AG04449 (cell line): ENCODE results near the gene MAD1L1.

ENCODE experiments used
- CTCF ChIA-PET: fragments of 350-600 bp; formaldehyde crosslinking; extraction: SDS; loops from one replicate; lab custom pipeline; 2021; ENCODE audit warnings: antibody characterized with exemption; lab: Yijun Ruan, JAX
- POLR2A ChIA-PET: fragments of 400-600, 350-600 bp; formaldehyde crosslinking; extraction: SDS; loops from one replicate; lab custom pipeline; 2020; ENCODE audit warnings: antibody characterized with exemption, inconsistent platforms; lab: Yijun Ruan, JAX
- DNase-seq: peaks from one replicate; pipeline ENCODE4 v3.0.0-alpha.2; 2010; ENCODE audit warnings: low read depth, low spot score
- H3K4me3 ChIP-seq: 2 replicates; pipeline ENCODE4 v1.5.1; 2011; ENCODE audit warnings: low read depth, mild to moderate bottlenecking, control low read depth, low read length
- CTCF ChIP-seq: IDR thresholded peaks from one replicate; pipeline ENCODE4 v1.5.1; 2011; ENCODE audit warnings: mild to moderate bottlenecking, moderate library complexity, low read length, control low read depth, inconsistent platforms; ENCODE audit not compliant: insufficient read depth; ENCODE audit errors: missing control alignments

MAD1L1 gene

DNA sequence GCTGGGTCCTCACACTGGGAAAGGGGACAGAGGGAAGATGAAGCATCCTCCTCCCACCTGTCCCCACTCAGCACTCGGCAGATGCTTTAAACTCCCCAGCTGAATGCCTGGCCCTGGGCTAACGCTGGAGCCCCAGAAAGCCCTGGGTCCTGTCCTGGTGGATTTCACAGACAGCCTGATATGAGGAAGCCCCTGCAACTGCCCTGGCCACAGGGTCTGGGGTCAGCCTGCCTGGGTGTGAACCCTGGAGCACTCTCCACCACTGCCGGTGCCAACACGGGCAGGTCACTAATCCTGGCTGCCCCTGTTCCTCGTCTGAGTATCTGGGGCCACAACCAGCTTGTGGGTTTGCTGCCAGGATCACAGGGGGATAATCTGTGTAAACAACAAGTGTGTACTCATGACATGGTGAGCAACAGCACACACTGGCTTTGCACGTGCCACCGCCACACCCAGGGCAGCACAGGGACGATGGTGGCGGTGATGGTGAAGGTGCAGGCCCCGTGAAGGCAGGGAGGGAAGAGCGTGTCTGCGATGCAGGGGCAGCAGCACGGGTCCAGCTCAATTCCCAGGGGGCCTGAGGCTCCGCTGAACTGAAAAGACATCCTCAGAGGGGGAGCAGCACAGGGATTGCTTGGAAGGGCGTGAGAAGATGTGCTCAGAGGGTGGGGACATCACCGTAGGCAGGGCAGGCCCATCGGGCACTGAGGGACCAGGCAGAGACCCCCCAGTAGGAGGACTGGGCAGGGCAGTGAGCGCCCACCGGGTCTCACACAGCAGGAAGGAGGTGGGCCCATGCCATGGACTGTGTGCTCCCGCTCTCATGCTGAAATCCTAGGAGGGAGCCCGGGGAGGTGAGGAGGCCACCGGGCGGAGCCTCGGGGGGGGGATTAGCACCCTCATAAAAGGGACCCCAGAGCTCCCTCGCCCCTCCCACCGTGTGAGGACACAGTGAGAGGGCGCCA, 238.7 kb downstream of the MAD1L1 start:
- ChIA-PET POLR2A (no interaction called here), CTCF (interaction anchor here (0.7 kb wide), 1 partner anchor 10 kb away, joined by 3 read pairs; no protein-coding TSS in a partner anchor)
- TF ChIP-seq CTCF: no peak
- no peak for DNase-seq
- no peak overlapping the region for H3K4me3 ChIP-seq

GRCh38 chr7:1993031-1993695, 239.6 kb downstream of the MAD1L1 start:
- DNase-seq: no peak
- POLR2A ChIA-PET: interaction anchor here (0.6 kb wide), 1 partner anchor 390 kb away, joined by 4 read pairs; no protein-coding TSS in a partner anchor
- no peak for TF ChIP-seq CTCF
- H3K4me3 ChIP-seq: no peak overlapping the region
- CTCF ChIA-PET: interaction anchor here (0.7 to 1.2 kb wide), 2 partner anchors 11 to 34 kb away, joined by 3 read pairs; no protein-coding TSS in a partner anchor

GRCh38 chr7:1992554-1992953, 240.2 kb downstream of the MAD1L1 start:
- DNase-seq: no peak
- ChIA-PET POLR2A (no interaction called here), CTCF (interaction anchor here (1.2 kb wide), 1 partner anchor 35 kb away, joined by 3 read pairs; no protein-coding TSS in a partner anchor)
- H3K4me3 ChIP-seq: no peak overlapping the region
- TF ChIP-seq CTCF: no peak

DNA sequence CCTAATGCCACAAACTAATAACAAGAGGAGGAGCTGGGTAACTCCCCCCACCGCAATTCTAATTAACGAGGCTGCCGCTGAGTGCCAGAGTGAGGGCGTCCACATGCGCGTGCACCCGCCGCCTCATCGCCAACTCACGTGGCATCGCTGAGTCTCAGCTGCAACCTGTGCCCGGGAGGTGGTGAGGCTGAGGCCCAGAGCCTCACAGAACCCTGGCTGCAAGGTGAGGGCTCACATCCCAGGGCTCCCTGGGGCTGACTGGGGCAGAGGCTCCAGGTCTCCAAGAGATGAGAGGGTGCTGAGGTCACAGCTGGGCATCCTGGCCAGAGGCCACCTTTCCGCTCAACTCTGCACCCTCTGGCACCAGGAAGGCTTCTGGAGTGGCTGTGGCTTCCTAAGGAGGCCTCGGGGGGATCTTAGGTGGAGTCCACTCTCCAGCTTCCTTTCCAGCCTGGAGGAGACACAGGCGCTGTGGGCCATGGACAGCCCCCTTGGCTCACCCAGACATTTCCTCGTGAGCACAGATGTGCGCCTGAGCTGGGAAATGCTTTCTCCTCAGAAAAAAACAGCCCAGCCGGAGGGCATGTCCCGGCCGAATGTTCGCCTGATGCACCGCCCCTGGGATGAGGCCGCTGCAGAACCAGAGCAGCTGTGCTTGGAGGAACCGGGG, 242.6 kb downstream of the MAD1L1 start:
- no peak for DNase-seq
- TF ChIP-seq CTCF: no peak
- ChIA-PET POLR2A (no interaction called here), CTCF (no interaction called here)
- no peak overlapping the region for H3K4me3 ChIP-seq

DNA sequence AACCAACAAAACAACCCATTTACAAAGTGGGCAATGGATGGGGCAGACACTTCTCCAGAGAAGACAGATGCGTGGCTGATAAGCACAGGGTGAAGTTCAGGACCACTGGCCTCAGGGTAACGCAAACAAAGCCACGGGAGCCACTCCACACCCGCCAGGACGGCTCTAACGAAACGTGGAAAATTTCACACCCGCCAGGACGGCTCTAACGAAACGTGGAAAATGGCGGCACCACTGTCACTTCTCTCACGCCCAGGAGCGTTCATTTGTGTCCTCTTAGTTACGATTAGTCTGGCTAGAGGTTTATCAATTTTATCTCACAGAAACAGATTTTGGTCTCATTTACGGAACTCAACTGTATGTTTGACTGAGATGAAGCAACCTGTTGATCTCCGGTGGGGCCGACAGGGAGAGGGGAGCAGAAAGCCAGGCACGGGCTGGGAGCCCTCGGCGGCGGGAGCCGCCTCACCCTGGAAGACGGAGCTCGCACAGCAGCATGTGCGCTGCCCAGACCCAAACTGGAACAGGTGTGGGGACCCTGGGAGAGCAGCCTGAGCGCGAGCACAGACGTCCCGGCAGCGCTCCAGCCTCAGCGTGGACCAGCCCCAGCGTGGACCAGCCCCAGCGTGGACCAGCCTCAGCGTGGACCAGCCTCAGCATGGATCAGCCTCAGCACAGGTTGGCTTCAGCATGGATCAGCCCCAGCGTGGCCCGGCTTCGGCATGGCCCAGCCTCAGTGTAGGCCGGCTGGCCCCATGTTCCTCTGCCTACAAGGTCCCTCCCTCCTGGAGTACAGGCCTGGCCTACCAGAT, 243.5 kb downstream of the MAD1L1 start:
- TF ChIP-seq CTCF: no peak
- POLR2A ChIA-PET: no interaction called here
- H3K4me3 ChIP-seq: no peak overlapping the region
- CTCF ChIA-PET: no interaction called here
- DNase-seq: no peak
